Gastrocnemius medialis (tissue), 4 donors: ENCODE measurements around the gene LRRC1. TPM values are rescaled to one million over a fixed set of nuclear protein-coding genes. Genes with fewer than 3 reads are reported as not detected.

Experiments
- ATAC-seq, 2 donors: fragments of 150-250 bp; one replicate each; pipeline ENCODE4 v1.9.1; 2016
- DNase-seq, 2 donors: peaks; one replicate each; pipeline ENCODE4 v3.0.0-alpha.2; 2019
- H3K27ac ChIP-seq, 4 donors: fragments of 200-600 bp; sonication (generic); 1 replicate in 1 of 4; 2 replicates in 3 of 4; pipeline ENCODE4 v1.5.1; 2016 to 2018; ENCODE audit warnings: mild to moderate bottlenecking in 2 of 4, moderate library complexity in 1 of 4
- H3K27me3 ChIP-seq, 3 donors: fragments of 200-600 bp; sonication (generic) in 2 of 3; 1 replicate in 1 of 3; 2 replicates in 2 of 3; pipeline versions ENCODE4 v1.5.1 to v1.6.0; 2016 to 2019; ENCODE audit warnings: mild to moderate bottlenecking in 1 of 3, moderate library complexity in 1 of 3
- H3K36me3 ChIP-seq, 2 donors: fragments of 200-600 bp; sonication (generic) in 1 of 2; one replicate each; pipeline ENCODE4 v1.5.1; 2017 to 2018
- H3K4me1 ChIP-seq, 2 donors: fragments of 200-600 bp; sonication (generic) in 1 of 2; one replicate each; pipeline ENCODE4 v1.5.1; 2016 to 2017; ENCODE audit warnings: mild to moderate bottlenecking in 2 of 2
- H3K4me3 ChIP-seq, 4 donors: fragments of 200-600 bp; sonication (generic) in 3 of 4; 1 replicate in 1 of 4; 2 replicates in 3 of 4; pipeline ENCODE4 v1.5.1; 2016 to 2019; ENCODE audit warnings: mild to moderate bottlenecking in 2 of 4
- H3K9me3 ChIP-seq, 3 donors: fragments of 200-600 bp; sonication (generic) in 2 of 3; 1 replicate in 1 of 3; 2 replicates in 2 of 3; pipeline ENCODE4 v1.5.1; 2016 to 2019
- POLR2A ChIP-seq, 2 donors: fragments of 450-650 bp; IDR thresholded peaks; one replicate each; pipeline ENCODE4 v1.6.1; 2017; ENCODE audit warnings: antibody characterized with exemption in 2 of 2, mild to moderate bottlenecking in 2 of 2, moderate library complexity in 2 of 2
- in situ Hi-C, 4 donors: fragments of 200-750 bp; cut with MboI; loops; one replicate each; pipeline versions ENCODE4 v1.15.0 to v1.8.0; 2017; ENCODE audit warnings: low sequenced_read_pairs in 4 of 4
- intact Hi-C: fragments of 100-400 bp; cut with DNase I; formaldehyde crosslinking; loops from one replicate; pipeline ENCODE4 v1.15.1; 2023; ENCODE audit warnings: low total_unique reads
- total RNA-seq, 4 donors: library from RNA; depleted of rRNA; stranded (reverse); fragments of >200 nt; gene quantifications; one replicate each; pipeline versions ENCODE4 v1.1.0 to v1.2.3, GENCODE V29; 2016
- TF ChIP-seq, protein P1 (sequence below), 5 experiments: fragments of 450-650 bp in 3 of 5; fragments of 200-600 bp in 2 of 5; sonication (generic) in 2 of 5; IDR thresholded peaks in 4 of 5; conservative IDR thresholded peaks in 1 of 5; 1 replicate in 4 of 5; 2 replicates in 1 of 5; pipeline ENCODE4 v1.5.1; 2016 to 2019; ENCODE audit warnings: antibody characterized with exemption in 5 of 5, mild to moderate bottlenecking in 3 of 5, moderate library complexity in 3 of 5

LRRC1 gene
- total RNA-seq, 4 donors from 2014 or later: 0.67 to 8.5 (median 2.4) TPM

DNA sequence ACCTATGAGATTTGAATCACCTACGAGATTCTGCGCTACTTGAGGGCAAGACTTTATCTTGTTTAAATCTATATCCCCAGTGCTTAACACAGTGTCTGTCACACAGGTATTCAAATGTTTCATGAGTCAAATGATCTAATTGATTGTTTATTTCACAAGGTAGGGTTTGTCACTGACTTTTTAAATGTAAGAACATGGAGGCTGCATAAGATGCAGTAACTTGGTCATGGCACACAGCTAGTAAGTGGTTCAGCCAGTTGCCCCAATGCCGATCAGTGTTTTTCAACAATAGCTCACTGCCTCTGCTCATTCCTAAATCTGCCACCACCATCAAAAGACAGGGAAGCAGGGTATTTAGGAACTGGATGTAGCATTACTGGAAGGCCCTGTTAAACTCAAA, 42.4 kb upstream of the LRRC1 start:
- in situ Hi-C loops (no loop called here), intact Hi-C loops (no loop called here)
- Histone ChIP-seq H3K4me1 (no peaks in the 10 kb centered on the region), H3K27me3 (no peaks in the 10 kb centered on the region), H3K27ac (no peak overlapping the region), H3K9me3 (no peaks in the 10 kb centered on the region), H3K4me3 (no peak overlapping the region), H3K36me3 (no peaks in the 10 kb centered on the region)
- DNase-seq: no peak
- TF ChIP-seq POLR2A (IDR thresholded peaks at IDR 0.05): no peak
- TF ChIP-seq, protein P1, sequence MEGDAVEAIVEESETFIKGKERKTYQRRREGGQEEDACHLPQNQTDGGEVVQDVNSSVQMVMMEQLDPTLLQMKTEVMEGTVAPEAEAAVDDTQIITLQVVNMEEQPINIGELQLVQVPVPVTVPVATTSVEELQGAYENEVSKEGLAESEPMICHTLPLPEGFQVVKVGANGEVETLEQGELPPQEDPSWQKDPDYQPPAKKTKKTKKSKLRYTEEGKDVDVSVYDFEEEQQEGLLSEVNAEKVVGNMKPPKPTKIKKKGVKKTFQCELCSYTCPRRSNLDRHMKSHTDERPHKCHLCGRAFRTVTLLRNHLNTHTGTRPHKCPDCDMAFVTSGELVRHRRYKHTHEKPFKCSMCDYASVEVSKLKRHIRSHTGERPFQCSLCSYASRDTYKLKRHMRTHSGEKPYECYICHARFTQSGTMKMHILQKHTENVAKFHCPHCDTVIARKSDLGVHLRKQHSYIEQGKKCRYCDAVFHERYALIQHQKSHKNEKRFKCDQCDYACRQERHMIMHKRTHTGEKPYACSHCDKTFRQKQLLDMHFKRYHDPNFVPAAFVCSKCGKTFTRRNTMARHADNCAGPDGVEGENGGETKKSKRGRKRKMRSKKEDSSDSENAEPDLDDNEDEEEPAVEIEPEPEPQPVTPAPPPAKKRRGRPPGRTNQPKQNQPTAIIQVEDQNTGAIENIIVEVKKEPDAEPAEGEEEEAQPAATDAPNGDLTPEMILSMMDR (IDR thresholded peaks at IDR 0.05 in 4 of 5, conservative IDR thresholded peaks at IDR 0.05 in 1 of 5): no peak
- no peak for ATAC-seq

GRCh38 chr6:53752856-53753255, 41.9 kb upstream of the LRRC1 start:
- Histone ChIP-seq H3K4me3 (no peak overlapping the region), H3K9me3 (no peaks in the 10 kb centered on the region), H3K4me1 (no peaks in the 10 kb centered on the region), H3K36me3 (no peaks in the 10 kb centered on the region), H3K27me3 (no peaks in the 10 kb centered on the region), H3K27ac (no peak overlapping the region)
- no peak for DNase-seq
- intact Hi-C loops (no loop called here), in situ Hi-C loops (no loop called here)
- no peak for ATAC-seq
- TF ChIP-seq, protein P1 (IDR thresholded peaks at IDR 0.05 in 4 of 5, conservative IDR thresholded peaks at IDR 0.05 in 1 of 5): no peak
- TF ChIP-seq POLR2A (IDR thresholded peaks at IDR 0.05): no peak

- Histone ChIP-seq H3K4me3 (no peak overlapping the region), H3K4me1 (no peaks in the 10 kb centered on the region), H3K36me3 (no peaks in the 10 kb centered on the region), H3K27ac (no peak overlapping the region), H3K9me3 (no peaks in the 10 kb centered on the region), H3K27me3 (no peaks in the 10 kb centered on the region)
- DNase-seq (no peak), ATAC-seq (no peak)
- intact Hi-C loops: no loop called here
- no peak for TF ChIP-seq POLR2A (IDR thresholded peaks at IDR 0.05)
- TF ChIP-seq, protein P1 (IDR thresholded peaks at IDR 0.05 in 4 of 5, conservative IDR thresholded peaks at IDR 0.05 in 1 of 5): no peak
- in situ Hi-C loops: no loop called here
Observed at GRCh38 chr6:53754330-53754729, 40.5 kb upstream of the LRRC1 start.

DNA sequence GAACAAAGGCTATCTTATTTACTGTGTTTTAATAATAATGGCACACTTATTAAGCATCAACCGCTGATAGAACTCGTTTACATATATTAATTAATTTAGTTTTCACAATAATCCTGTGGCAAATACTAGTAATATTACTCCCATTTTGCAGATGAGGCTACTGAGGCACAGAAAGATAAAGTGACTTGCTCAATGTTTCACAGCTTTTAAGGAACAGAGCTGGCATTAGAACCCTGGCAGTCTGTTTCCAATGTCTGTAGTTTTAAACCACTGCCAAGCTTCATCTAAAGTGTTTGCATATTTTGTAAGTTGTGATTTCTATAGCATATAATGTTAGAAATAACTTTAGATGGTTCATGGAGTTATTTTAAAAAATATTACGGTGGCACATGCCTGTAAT, 38.4 kb upstream of the LRRC1 start:
- TF ChIP-seq, protein P1 (IDR thresholded peaks at IDR 0.05 in 4 of 5, conservative IDR thresholded peaks at IDR 0.05 in 1 of 5): no peak
- TF ChIP-seq POLR2A (IDR thresholded peaks at IDR 0.05): no peak
- no peaks in the 10 kb centered on the region for H3K27me3 ChIP-seq
- ATAC-seq: no peak
- no peaks in the 10 kb centered on the region for H3K9me3 ChIP-seq
- H3K4me3 ChIP-seq: no peak overlapping the region
- no peaks in the 10 kb centered on the region for H3K36me3 ChIP-seq
- no peak for DNase-seq
- intact Hi-C loops (no loop called here), in situ Hi-C loops (no loop called here)
- H3K4me1 ChIP-seq: no peaks in the 10 kb centered on the region
- no peak overlapping the region for H3K27ac ChIP-seq

DNA sequence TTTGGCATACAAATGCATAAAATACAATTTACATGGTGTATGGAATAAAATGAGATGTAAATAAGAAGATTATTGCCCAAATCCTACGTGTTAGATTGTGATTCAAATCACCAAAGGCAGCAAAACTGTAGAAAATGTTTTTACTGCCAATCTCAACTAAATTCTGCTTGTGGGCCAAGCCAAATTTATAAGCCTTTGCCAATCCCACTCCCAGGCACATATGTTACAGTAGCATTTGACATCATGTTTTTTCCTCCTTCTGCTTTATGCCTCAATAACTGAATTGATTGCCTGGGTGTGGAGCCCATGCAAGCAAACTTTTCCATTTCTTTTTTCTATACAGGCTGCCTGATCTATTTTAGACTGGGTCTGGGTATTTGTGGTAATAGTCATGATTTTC, 36.3 kb upstream of the LRRC1 start:
- intact Hi-C loops (no loop called here), in situ Hi-C loops (no loop called here)
- Histone ChIP-seq H3K36me3 (no peaks in the 10 kb centered on the region), H3K9me3 (no peaks in the 10 kb centered on the region), H3K27ac (no peak overlapping the region), H3K4me1 (no peaks in the 10 kb centered on the region), H3K27me3 (no peaks in the 10 kb centered on the region), H3K4me3 (no peak overlapping the region)
- ATAC-seq: no peak
- no peak for TF ChIP-seq POLR2A (IDR thresholded peaks at IDR 0.05)
- TF ChIP-seq, protein P1 (IDR thresholded peaks at IDR 0.05 in 4 of 5, conservative IDR thresholded peaks at IDR 0.05 in 1 of 5): no peak
- DNase-seq: no peak
